GM12878 (cell line): ENCODE data around the gene CAPNS1.

Experiments used
- CHD4 ChIP-seq: fragments of 200-600 bp; sonication (generic); IDR thresholded peaks from 2 replicates; pipeline ENCODE4 v1.6.1; 2016; ENCODE audit warnings: mild to moderate bottlenecking
- CTCF ChIP-seq, 3 experiments: IDR thresholded peaks in 2 of 3; conservative IDR thresholded peaks in 1 of 3; 2 replicates each; pipeline ENCODE4 v1.5.1; 2011; ENCODE audit warnings: low read depth in 3 of 3, low read length in 3 of 3, mild to moderate bottlenecking in 3 of 3, control low read depth in 2 of 3, moderate library complexity in 2 of 3, inconsistent platforms in 1 of 3, mixed read lengths in 1 of 3; ENCODE audit not compliant: control insufficient read depth in 2 of 3, insufficient read depth in 1 of 3; ENCODE audit errors: extremely low read depth in 1 of 3
- MLLT1 ChIP-seq: fragments of 450-650 bp; IDR thresholded peaks from 2 replicates; pipeline ENCODE4 v1.6.1; 2016; ENCODE audit warnings: mild to moderate bottlenecking
- MXI1 ChIP-seq: fragments of 150-350 bp; IDR thresholded peaks from 2 replicates; pipeline ENCODE4 v1.6.1; 2011; ENCODE audit warnings: low read depth, mild to moderate bottlenecking, inconsistent platforms, low read length, improper control_type of control experiment
- SUPT20H ChIP-seq: IDR thresholded peaks from 2 replicates; pipeline ENCODE4 v1.6.1; 2011; ENCODE audit warnings: low read depth, mild to moderate bottlenecking, low read length, moderate library complexity, borderline replicate concordance; ENCODE audit not compliant: control insufficient read depth

GRCh38 chr19:36149673-36150406, 10.0 kb downstream of the CAPNS1 start:
- TF ChIP-seq CTCF (IDR thresholded peaks at IDR 0.05 in 2 of 3, conservative IDR thresholded peaks at IDR 0.05 in 1 of 3; ENCODE audit: control insufficient read depth in 2 of 3, extremely low read depth in 1 of 3, insufficient read depth in 1 of 3, low read depth in 3 of 3, low read length in 3 of 3) (no peak), SUPT20H (no peak), CHD4 (no peak), MXI1 (no peak), MLLT1 (no peak)
